Liver (tissue), 9 donors: ENCODE results near the gene F8. TPM values are rescaled to one million over a fixed set of nuclear protein-coding genes. Genes with fewer than 3 reads are reported as not detected.

Source experiments
- DNase-seq: peaks from one replicate; pipeline ENCODE4 v3.0.0-alpha.2; 2017; ENCODE audit warnings: low spot score
- H3K27ac ChIP-seq, 2 donors: one replicate each; pipeline ENCODE4 v1.7.0; 2013; ENCODE audit warnings: inconsistent platforms in 2 of 2, low read length in 2 of 2, control low read depth in 1 of 2, low read depth in 1 of 2, mild to moderate bottlenecking in 1 of 2
- H3K27me3 ChIP-seq, 4 donors: one replicate each; pipeline versions ENCODE4 v1.6.1 to v1.7.0; 2013; ENCODE audit warnings: low read length in 3 of 4, inconsistent platforms in 1 of 4, mild to moderate bottlenecking in 1 of 4, moderate library complexity in 1 of 4; ENCODE audit not compliant: control insufficient read depth in 4 of 4, insufficient read depth in 4 of 4
- H3K36me3 ChIP-seq, 4 donors: one replicate each; pipeline versions ENCODE4 v1.6.1 to v1.7.0; 2013; ENCODE audit warnings: low read length in 3 of 4, mild to moderate bottlenecking in 3 of 4, low read depth in 1 of 4, moderate library complexity in 1 of 4; ENCODE audit not compliant: control insufficient read depth in 4 of 4, insufficient read depth in 3 of 4
- H3K4me1 ChIP-seq, 4 donors: one replicate each; pipeline versions ENCODE4 v1.6.1 to v1.7.0; 2013; ENCODE audit warnings: low read length in 3 of 4, mild to moderate bottlenecking in 3 of 4, moderate library complexity in 1 of 4; ENCODE audit not compliant: control insufficient read depth in 4 of 4, insufficient read depth in 4 of 4
- H3K4me3 ChIP-seq, 3 donors: one replicate each; pipeline versions ENCODE4 v1.6.1 to v1.7.0; 2013; ENCODE audit warnings: low read length in 3 of 3, control low read depth in 1 of 3, low read depth in 1 of 3, mild to moderate bottlenecking in 1 of 3
- H3K9ac ChIP-seq, 2 donors: one replicate each; pipeline ENCODE4 v1.7.0; 2013; ENCODE audit warnings: low read length in 2 of 2, mild to moderate bottlenecking in 2 of 2, moderate library complexity in 2 of 2, control low read depth in 1 of 2, low read depth in 1 of 2
- H3K9me3 ChIP-seq, 4 donors: one replicate each; pipeline versions ENCODE4 v1.6.1 to v1.7.0; 2013; ENCODE audit warnings: low read length in 3 of 4; ENCODE audit not compliant: control insufficient read depth in 4 of 4
- ATF3 ChIP-seq: IDR thresholded peaks from 2 replicates; pipeline ENCODE4 v1.6.1; 2016; ENCODE audit warnings: antibody characterized with exemption
- EGR1 ChIP-seq, 2 donors: IDR thresholded peaks; 2 replicates each; pipeline ENCODE4 v1.6.1; 2016 to 2018; ENCODE audit warnings: antibody characterized with exemption in 2 of 2, low read depth in 2 of 2
- FOXA1 ChIP-seq: IDR thresholded peaks from 2 replicates; pipeline ENCODE4 v1.6.1; 2016; ENCODE audit warnings: antibody characterized with exemption
- FOXA2 ChIP-seq: IDR thresholded peaks from 2 replicates; pipeline ENCODE4 v1.6.1; 2016; ENCODE audit warnings: antibody characterized with exemption
- GABPA ChIP-seq, 2 donors: IDR thresholded peaks in 1 of 2; conservative IDR thresholded peaks in 1 of 2; 2 replicates each; pipeline ENCODE4 v1.6.1; 2016; ENCODE audit warnings: antibody characterized with exemption in 2 of 2, mild to moderate bottlenecking in 1 of 2, moderate library complexity in 1 of 2
- HNF4A ChIP-seq, 2 donors: conservative IDR thresholded peaks; 2 replicates each; pipeline ENCODE4 v1.6.1; 2016; ENCODE audit warnings: antibody characterized with exemption in 2 of 2, mild to moderate bottlenecking in 2 of 2
- HNF4G ChIP-seq: IDR thresholded peaks from 2 replicates; pipeline ENCODE4 v1.6.1; 2016; ENCODE audit warnings: antibody characterized with exemption
- JUND ChIP-seq, 2 donors: IDR thresholded peaks; 2 replicates each; pipeline ENCODE4 v1.6.1; 2016; ENCODE audit warnings: antibody characterized with exemption in 2 of 2
- NR2F2 ChIP-seq: IDR thresholded peaks from 2 replicates; pipeline ENCODE4 v1.6.1; 2016; ENCODE audit warnings: antibody characterized with exemption
- RAD21 ChIP-seq, 2 donors: IDR thresholded peaks; 2 replicates each; pipeline ENCODE4 v1.6.1; 2016; ENCODE audit warnings: antibody characterized with exemption in 2 of 2, mild to moderate bottlenecking in 2 of 2
- RXRA ChIP-seq, 2 donors: IDR thresholded peaks; 2 replicates each; pipeline ENCODE4 v1.6.1; 2017 to 2018; ENCODE audit warnings: antibody characterized with exemption in 2 of 2, mild to moderate bottlenecking in 1 of 2
- SP1 ChIP-seq: IDR thresholded peaks from 2 replicates; pipeline ENCODE4 v1.6.1; 2018; ENCODE audit warnings: antibody characterized with exemption, mild to moderate bottlenecking
- TAF1 ChIP-seq: conservative IDR thresholded peaks from 2 replicates; pipeline ENCODE4 v1.6.1; 2016; ENCODE audit warnings: antibody characterized with exemption, mild to moderate bottlenecking
- YY1 ChIP-seq: IDR thresholded peaks from 2 replicates; pipeline ENCODE4 v1.6.1; 2016; ENCODE audit warnings: antibody characterized with exemption, mild to moderate bottlenecking
- WGBS: extraction: QIAGEN DNeasy Blood & Tissue Kit; methylation state at CpG from one replicate; pipeline ENCODE4 v1.1.7; 2013; 5-methylcytosine and 5-hydroxymethylcytosine counted together
- polyA plus RNA-seq, 2 donors: library from polyadenylated mRNA; stranded (reverse) in 1 of 2; unstranded in 1 of 2; fragments of 200-250 nt in 1 of 2; fragments of >200 nt in 1 of 2; fragmentation: Nextera tagmentation in 1 of 2; extraction: Ambion mirVana in 1 of 2; gene quantifications; one replicate each; pipeline versions ENCODE4 v1.2.1 to v1.2.3, GENCODE V29; 2013 to 2015
- total RNA-seq, 2 donors: library from RNA; depleted of rRNA; stranded (reverse); fragments of >200 nt; gene quantifications; one replicate each; pipeline ENCODE4 v1.2.3, GENCODE V29; 2014
- TF ChIP-seq, protein P1 (sequence below): IDR thresholded peaks from 2 replicates; pipeline ENCODE4 v1.6.1; 2016; ENCODE audit warnings: antibody characterized with exemption, mild to moderate bottlenecking
- TF ChIP-seq, protein P2 (sequence below): fragments of 150-350 bp; IDR thresholded peaks from 2 replicates; pipeline ENCODE4 v1.5.1; 2017; ENCODE audit warnings: improper control_type of control experiment, low read depth, low read length; ENCODE audit not compliant: missing input control
- TF ChIP-seq, protein P3 (sequence below): IDR thresholded peaks from 2 replicates; pipeline ENCODE4 v1.6.1; 2016; ENCODE audit warnings: antibody characterized with exemption
- TF ChIP-seq, protein P4 (sequence below): IDR thresholded peaks from 2 replicates; pipeline ENCODE4 v1.6.1; 2016; ENCODE audit warnings: antibody characterized with exemption
- donor health status: healthy.
- donor health status: healthy.
- donor health status: healthy.
- donor health status: healthy.
- donor health status: healthy.

The F8 gene
- total and polyA plus RNA-seq, 4 donors, result 8.0 to 22.3 (median 13.8) TPM

GRCh38 chrX:155061760-155062159 lies 39.2 kb upstream of the F8 start:
- Histone ChIP-seq H3K9me3 (no peaks in the 10 kb centered on the region), H3K27ac (no peak overlapping the region), H3K4me3 (no peak overlapping the region), H3K4me1 (peaks cover 2 to 12% (median 9%) of the 10 kb centered on the region in 4 donors), H3K9ac (no peak overlapping the region), H3K36me3 (peaks cover 0 to 5% (median 1%) of the 10 kb centered on the region in 4 donors), H3K27me3 (no peaks in the 10 kb centered on the region)
- DNase-seq, result no peak
- 93% methylated on average over 4 of the region's 4 CpGs for WGBS
- TF ChIP-seq, protein P1, sequence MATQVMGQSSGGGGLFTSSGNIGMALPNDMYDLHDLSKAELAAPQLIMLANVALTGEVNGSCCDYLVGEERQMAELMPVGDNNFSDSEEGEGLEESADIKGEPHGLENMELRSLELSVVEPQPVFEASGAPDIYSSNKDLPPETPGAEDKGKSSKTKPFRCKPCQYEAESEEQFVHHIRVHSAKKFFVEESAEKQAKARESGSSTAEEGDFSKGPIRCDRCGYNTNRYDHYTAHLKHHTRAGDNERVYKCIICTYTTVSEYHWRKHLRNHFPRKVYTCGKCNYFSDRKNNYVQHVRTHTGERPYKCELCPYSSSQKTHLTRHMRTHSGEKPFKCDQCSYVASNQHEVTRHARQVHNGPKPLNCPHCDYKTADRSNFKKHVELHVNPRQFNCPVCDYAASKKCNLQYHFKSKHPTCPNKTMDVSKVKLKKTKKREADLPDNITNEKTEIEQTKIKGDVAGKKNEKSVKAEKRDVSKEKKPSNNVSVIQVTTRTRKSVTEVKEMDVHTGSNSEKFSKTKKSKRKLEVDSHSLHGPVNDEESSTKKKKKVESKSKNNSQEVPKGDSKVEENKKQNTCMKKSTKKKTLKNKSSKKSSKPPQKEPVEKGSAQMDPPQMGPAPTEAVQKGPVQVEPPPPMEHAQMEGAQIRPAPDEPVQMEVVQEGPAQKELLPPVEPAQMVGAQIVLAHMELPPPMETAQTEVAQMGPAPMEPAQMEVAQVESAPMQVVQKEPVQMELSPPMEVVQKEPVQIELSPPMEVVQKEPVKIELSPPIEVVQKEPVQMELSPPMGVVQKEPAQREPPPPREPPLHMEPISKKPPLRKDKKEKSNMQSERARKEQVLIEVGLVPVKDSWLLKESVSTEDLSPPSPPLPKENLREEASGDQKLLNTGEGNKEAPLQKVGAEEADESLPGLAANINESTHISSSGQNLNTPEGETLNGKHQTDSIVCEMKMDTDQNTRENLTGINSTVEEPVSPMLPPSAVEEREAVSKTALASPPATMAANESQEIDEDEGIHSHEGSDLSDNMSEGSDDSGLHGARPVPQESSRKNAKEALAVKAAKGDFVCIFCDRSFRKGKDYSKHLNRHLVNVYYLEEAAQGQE, result no peak
- TF ChIP-seq, protein P2, sequence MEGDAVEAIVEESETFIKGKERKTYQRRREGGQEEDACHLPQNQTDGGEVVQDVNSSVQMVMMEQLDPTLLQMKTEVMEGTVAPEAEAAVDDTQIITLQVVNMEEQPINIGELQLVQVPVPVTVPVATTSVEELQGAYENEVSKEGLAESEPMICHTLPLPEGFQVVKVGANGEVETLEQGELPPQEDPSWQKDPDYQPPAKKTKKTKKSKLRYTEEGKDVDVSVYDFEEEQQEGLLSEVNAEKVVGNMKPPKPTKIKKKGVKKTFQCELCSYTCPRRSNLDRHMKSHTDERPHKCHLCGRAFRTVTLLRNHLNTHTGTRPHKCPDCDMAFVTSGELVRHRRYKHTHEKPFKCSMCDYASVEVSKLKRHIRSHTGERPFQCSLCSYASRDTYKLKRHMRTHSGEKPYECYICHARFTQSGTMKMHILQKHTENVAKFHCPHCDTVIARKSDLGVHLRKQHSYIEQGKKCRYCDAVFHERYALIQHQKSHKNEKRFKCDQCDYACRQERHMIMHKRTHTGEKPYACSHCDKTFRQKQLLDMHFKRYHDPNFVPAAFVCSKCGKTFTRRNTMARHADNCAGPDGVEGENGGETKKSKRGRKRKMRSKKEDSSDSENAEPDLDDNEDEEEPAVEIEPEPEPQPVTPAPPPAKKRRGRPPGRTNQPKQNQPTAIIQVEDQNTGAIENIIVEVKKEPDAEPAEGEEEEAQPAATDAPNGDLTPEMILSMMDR, result no peak
- TF ChIP-seq GABPA (IDR thresholded peaks at IDR 0.05 in 1 of 2, conservative IDR thresholded peaks at IDR 0.05 in 1 of 2) (no peak), NR2F2 (no peak), ATF3 (no peak), TAF1 (no peak), YY1 (no peak), EGR1 (IDR thresholded peaks at IDR 0.05; ENCODE audit: low read depth in 2 of 2) (no peak), HNF4A (conservative IDR thresholded peaks at IDR 0.05) (no peak), SP1 (no peak), RAD21 (IDR thresholded peaks at IDR 0.05) (no peak), JUND (IDR thresholded peaks at IDR 0.05) (no peak), FOXA1 (no peak), RXRA (IDR thresholded peaks at IDR 0.05) (no peak), FOXA2 (no peak), HNF4G (no peak)
- TF ChIP-seq, protein P3, sequence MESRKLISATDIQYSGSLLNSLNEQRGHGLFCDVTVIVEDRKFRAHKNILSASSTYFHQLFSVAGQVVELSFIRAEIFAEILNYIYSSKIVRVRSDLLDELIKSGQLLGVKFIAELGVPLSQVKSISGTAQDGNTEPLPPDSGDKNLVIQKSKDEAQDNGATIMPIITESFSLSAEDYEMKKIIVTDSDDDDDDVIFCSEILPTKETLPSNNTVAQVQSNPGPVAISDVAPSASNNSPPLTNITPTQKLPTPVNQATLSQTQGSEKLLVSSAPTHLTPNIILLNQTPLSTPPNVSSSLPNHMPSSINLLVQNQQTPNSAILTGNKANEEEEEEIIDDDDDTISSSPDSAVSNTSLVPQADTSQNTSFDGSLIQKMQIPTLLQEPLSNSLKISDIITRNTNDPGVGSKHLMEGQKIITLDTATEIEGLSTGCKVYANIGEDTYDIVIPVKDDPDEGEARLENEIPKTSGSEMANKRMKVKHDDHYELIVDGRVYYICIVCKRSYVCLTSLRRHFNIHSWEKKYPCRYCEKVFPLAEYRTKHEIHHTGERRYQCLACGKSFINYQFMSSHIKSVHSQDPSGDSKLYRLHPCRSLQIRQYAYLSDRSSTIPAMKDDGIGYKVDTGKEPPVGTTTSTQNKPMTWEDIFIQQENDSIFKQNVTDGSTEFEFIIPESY, result no peak
- TF ChIP-seq, protein P4, sequence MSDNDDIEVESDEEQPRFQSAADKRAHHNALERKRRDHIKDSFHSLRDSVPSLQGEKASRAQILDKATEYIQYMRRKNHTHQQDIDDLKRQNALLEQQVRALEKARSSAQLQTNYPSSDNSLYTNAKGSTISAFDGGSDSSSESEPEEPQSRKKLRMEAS, result no peak
